HEK293 (cell line): ENCODE measurements around the gene HDHD2.

ENCODE experiments used
- CTCF ChIA-PET: fragments of 350-600 bp; formaldehyde crosslinking; extraction: SDS; loops from one replicate; lab custom pipeline; 2021; ENCODE audit warnings: antibody characterized with exemption; lab: Yijun Ruan, JAX
- POLR2A ChIA-PET: fragments of 300-600 bp; formaldehyde crosslinking; extraction: SDS; loops from one replicate; lab custom pipeline; 2020; ENCODE audit warnings: antibody characterized with exemption, inconsistent platforms; lab: Yijun Ruan, JAX
- H3K27ac ChIP-seq: fragments of 200-500 bp; sonication (Bioruptor generic); 2 replicates; pipeline ENCODE4 v1.5.1; 2014; ENCODE audit warnings: low read depth, low read length, control low read depth, inconsistent platforms; ENCODE audit errors: extremely low read depth
- H3K36me3 ChIP-seq, 2 experiments: fragments of 200-500 bp in 1 of 2; sonication (Bioruptor generic) in 1 of 2; 1 replicate in 1 of 2; 2 replicates in 1 of 2; pipeline ENCODE4 v1.5.1; 2014 to 2017; ENCODE audit warnings: inconsistent platforms in 2 of 2, low read length in 2 of 2; ENCODE audit not compliant: control insufficient read depth in 2 of 2, insufficient read depth in 1 of 2
- H3K4me1 ChIP-seq: fragments of 200-500 bp; sonication (Bioruptor generic); 2 replicates; pipeline ENCODE4 v1.5.1; 2014; ENCODE audit warnings: mild to moderate bottlenecking, low read length, inconsistent platforms; ENCODE audit not compliant: control insufficient read depth, insufficient read depth
- H3K4me3 ChIP-seq: 2 replicates; pipeline ENCODE4 v1.5.1; 2011; ENCODE audit warnings: low read depth, mild to moderate bottlenecking, control low read depth, low read length, moderate library complexity
- H3K9me3 ChIP-seq: fragments of 200-500 bp; sonication (Bioruptor generic); 2 replicates; pipeline ENCODE4 v1.5.1; 2014; ENCODE audit warnings: low read depth, low read length, inconsistent platforms; ENCODE audit not compliant: control insufficient read depth, insufficient read depth
- BCL11B ChIP-seq: fragments of 450-650 bp; formaldehyde crosslinking; IDR thresholded peaks from 2 replicates; pipeline ENCODE4 v1.5.1; 2016; ENCODE audit warnings: low read depth, missing biosample characterization, missing genetic modification characterization
- HIC1 ChIP-seq: fragments of 450-650 bp; formaldehyde crosslinking; IDR thresholded peaks from 2 replicates; pipeline ENCODE4 v1.5.1; 2016; ENCODE audit warnings: missing biosample characterization, missing genetic modification characterization
- KLF17 ChIP-seq: fragments of 450-650 bp; formaldehyde crosslinking; IDR thresholded peaks from 2 replicates; pipeline ENCODE4 v1.5.1; 2016; ENCODE audit warnings: missing biosample characterization, missing genetic modification characterization
- SCRT2 ChIP-seq: fragments of 450-650 bp; formaldehyde crosslinking; IDR thresholded peaks from 2 replicates; pipeline ENCODE4 v1.5.1; 2016; ENCODE audit warnings: missing biosample characterization, missing genetic modification characterization
- WT1 ChIP-seq: fragments of 450-650 bp; formaldehyde crosslinking; IDR thresholded peaks from 2 replicates; pipeline ENCODE4 v1.5.1; 2016; ENCODE audit warnings: missing biosample characterization, missing genetic modification characterization
- ZBTB17 ChIP-seq: fragments of 450-650 bp; formaldehyde crosslinking; IDR thresholded peaks from 2 replicates; pipeline ENCODE4 v1.5.1; 2016; ENCODE audit warnings: missing biosample characterization, missing genetic modification characterization
- ZBTB20 ChIP-seq: fragments of 450-650 bp; formaldehyde crosslinking; IDR thresholded peaks from 2 replicates; pipeline ENCODE4 v1.5.1; 2016; ENCODE audit warnings: missing biosample characterization, missing genetic modification characterization
- ZBTB49 ChIP-seq: fragments of 450-650 bp; formaldehyde crosslinking; IDR thresholded peaks from 2 replicates; pipeline ENCODE4 v1.5.1; 2016; ENCODE audit warnings: missing biosample characterization, missing genetic modification characterization, low read depth
- ZNF132 ChIP-seq: fragments of 450-650 bp; formaldehyde crosslinking; IDR thresholded peaks from 2 replicates; pipeline ENCODE4 v1.5.1; 2017; ENCODE audit warnings: missing biosample characterization, missing genetic modification characterization, borderline replicate concordance
- ZNF157 ChIP-seq: fragments of 450-650 bp; formaldehyde crosslinking; IDR thresholded peaks from 2 replicates; pipeline ENCODE4 v1.5.1; 2016; ENCODE audit warnings: missing biosample characterization, missing genetic modification characterization
- ZNF202 ChIP-seq: fragments of 450-650 bp; formaldehyde crosslinking; IDR thresholded peaks from 2 replicates; pipeline ENCODE4 v1.5.1; 2016; ENCODE audit warnings: missing biosample characterization, missing genetic modification characterization, borderline replicate concordance
- ZNF248 ChIP-seq: fragments of 450-650 bp; formaldehyde crosslinking; IDR thresholded peaks from 2 replicates; pipeline ENCODE4 v1.5.1; 2017; ENCODE audit warnings: missing biosample characterization, missing genetic modification characterization
- ZNF266 ChIP-seq: fragments of 450-650 bp; formaldehyde crosslinking; IDR thresholded peaks from 2 replicates; pipeline ENCODE4 v1.5.1; 2016; ENCODE audit warnings: missing biosample characterization, missing genetic modification characterization, low read depth
- ZNF292 ChIP-seq: fragments of 450-650 bp; formaldehyde crosslinking; IDR thresholded peaks from 2 replicates; pipeline ENCODE4 v1.5.1; 2016; ENCODE audit warnings: low read depth, missing biosample characterization, missing genetic modification characterization, borderline replicate concordance
- ZNF341 ChIP-seq: fragments of 450-650 bp; formaldehyde crosslinking; IDR thresholded peaks from 2 replicates; pipeline ENCODE4; 2016; ENCODE audit warnings: low read depth, missing biosample characterization, missing genetic modification characterization
- ZNF433 ChIP-seq: fragments of 450-650 bp; formaldehyde crosslinking; IDR thresholded peaks from 2 replicates; pipeline ENCODE4 v1.5.1; 2016; ENCODE audit warnings: missing biosample characterization, missing genetic modification characterization, low read depth
- ZNF513 ChIP-seq: fragments of 450-650 bp; IDR thresholded peaks from 2 replicates; pipeline ENCODE4 v1.5.1; 2018; ENCODE audit warnings: missing biosample characterization, missing genetic modification characterization
- ZNF514 ChIP-seq: fragments of 450-650 bp; formaldehyde crosslinking; IDR thresholded peaks from 2 replicates; pipeline ENCODE4 v1.5.1; 2016; ENCODE audit warnings: missing biosample characterization, missing genetic modification characterization
- ZNF521 ChIP-seq: fragments of 450-650 bp; formaldehyde crosslinking; IDR thresholded peaks from 2 replicates; pipeline ENCODE4 v1.5.1; 2017; ENCODE audit warnings: missing biosample characterization, mild to moderate bottlenecking, missing genetic modification characterization
- ZNF530 ChIP-seq: fragments of 450-650 bp; formaldehyde crosslinking; IDR thresholded peaks from 2 replicates; pipeline ENCODE4 v1.5.1; 2016; ENCODE audit warnings: low read depth, missing biosample characterization, missing genetic modification characterization
- ZNF560 ChIP-seq: fragments of 450-650 bp; formaldehyde crosslinking; IDR thresholded peaks from 2 replicates; pipeline ENCODE4 v1.5.1; 2017; ENCODE audit warnings: missing biosample characterization, missing genetic modification characterization, borderline replicate concordance
- ZNF571 ChIP-seq: fragments of 450-650 bp; formaldehyde crosslinking; IDR thresholded peaks from 2 replicates; pipeline ENCODE4 v1.5.0; 2017; ENCODE audit warnings: missing biosample characterization, missing genetic modification characterization
- ZNF596 ChIP-seq: fragments of 450-650 bp; IDR thresholded peaks from 2 replicates; pipeline ENCODE4 v1.5.0; 2018; ENCODE audit warnings: missing biosample characterization, mild to moderate bottlenecking, missing genetic modification characterization, moderate library complexity
- ZNF610 ChIP-seq: fragments of 450-650 bp; formaldehyde crosslinking; IDR thresholded peaks from 2 replicates; pipeline ENCODE4 v1.5.1; 2016; ENCODE audit warnings: missing biosample characterization, missing genetic modification characterization, borderline replicate concordance
- ZNF624 ChIP-seq: fragments of 450-650 bp; formaldehyde crosslinking; IDR thresholded peaks from 2 replicates; pipeline ENCODE4 v1.5.1; 2017; ENCODE audit warnings: missing biosample characterization, missing genetic modification characterization
- ZNF664 ChIP-seq: fragments of 450-650 bp; formaldehyde crosslinking; IDR thresholded peaks from 2 replicates; pipeline ENCODE4 v1.5.1; 2016; ENCODE audit warnings: missing biosample characterization, missing genetic modification characterization
- ZNF747 ChIP-seq: fragments of 450-650 bp; formaldehyde crosslinking; IDR thresholded peaks from 2 replicates; pipeline ENCODE4 v1.5.1; 2016; ENCODE audit warnings: missing biosample characterization, missing genetic modification characterization
- ZNF785 ChIP-seq: fragments of 450-650 bp; formaldehyde crosslinking; IDR thresholded peaks from 2 replicates; pipeline ENCODE4 v1.5.1; 2016; ENCODE audit warnings: missing biosample characterization, missing genetic modification characterization
- ZNF837 ChIP-seq: fragments of 450-650 bp; formaldehyde crosslinking; IDR thresholded peaks from 2 replicates; pipeline ENCODE4 v1.5.1; 2016; ENCODE audit warnings: missing biosample characterization, missing genetic modification characterization
- TF ChIP-seq, protein P1 (sequence below): fragments of 450-650 bp; formaldehyde crosslinking; IDR thresholded peaks from 2 replicates; pipeline ENCODE4 v1.5.1; 2016; ENCODE audit warnings: missing biosample characterization, missing genetic modification characterization

HDHD2 gene

DNA sequence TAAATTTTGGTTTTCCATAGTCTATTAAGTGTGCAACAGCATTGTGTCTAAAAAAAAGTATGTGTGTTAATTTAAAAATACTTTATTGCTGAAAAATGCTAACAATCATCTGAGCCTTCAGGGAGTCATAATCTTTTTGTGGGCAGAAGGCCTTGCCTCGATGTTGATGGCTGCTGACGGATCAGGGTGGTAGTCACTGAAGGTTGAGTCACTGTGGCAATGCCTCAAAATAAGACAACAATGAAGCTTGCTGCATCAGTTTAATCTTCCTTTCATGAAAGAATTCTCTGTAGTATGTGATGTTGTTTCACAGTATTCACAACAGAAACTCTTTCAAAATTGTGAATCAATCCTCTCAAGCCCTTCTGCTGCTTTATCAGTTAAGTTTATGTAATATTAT, 31.3 kb downstream of the HDHD2 start:
- CTCF ChIA-PET, result interaction anchor here (1.4 to 1.5 kb wide), 2 partner anchors 86 to 636 kb away, joined by 3 to 7 read pairs; no protein-coding TSS in a partner anchor
- Histone ChIP-seq H3K27ac (no peak overlapping the region), H3K4me3 (no peak overlapping the region)
- TF ChIP-seq ZNF514 (tag by site-specific recombination), result no peak
- TF ChIP-seq ZNF747 (tag by site-specific recombination), result no peak
- TF ChIP-seq ZNF521 (tag by site-specific recombination), result no peak
- no peak for TF ChIP-seq ZNF433 (tag by site-specific recombination)
- no peak for TF ChIP-seq ZNF132
- no peak for TF ChIP-seq BCL11B (tag by site-specific recombination)
- TF ChIP-seq KLF17, result no peak
- TF ChIP-seq ZNF560 (tag by site-specific recombination), result no peak
- no peak for TF ChIP-seq ZNF596
- no peak for TF ChIP-seq ZBTB17 (tag by site-specific recombination)
- TF ChIP-seq ZNF837 (tag by site-specific recombination), result no peak
- no peak for TF ChIP-seq ZNF248 (tag by site-specific recombination)
- no peak for TF ChIP-seq ZBTB20 (tag by site-specific recombination)
- no peak for TF ChIP-seq ZNF266 (tag by site-specific recombination)
- no peak for TF ChIP-seq ZNF341 (tag by site-specific recombination)
- TF ChIP-seq ZNF571 (tag by site-specific recombination), result no peak
- TF ChIP-seq ZBTB49, result no peak
- TF ChIP-seq, protein P1, sequence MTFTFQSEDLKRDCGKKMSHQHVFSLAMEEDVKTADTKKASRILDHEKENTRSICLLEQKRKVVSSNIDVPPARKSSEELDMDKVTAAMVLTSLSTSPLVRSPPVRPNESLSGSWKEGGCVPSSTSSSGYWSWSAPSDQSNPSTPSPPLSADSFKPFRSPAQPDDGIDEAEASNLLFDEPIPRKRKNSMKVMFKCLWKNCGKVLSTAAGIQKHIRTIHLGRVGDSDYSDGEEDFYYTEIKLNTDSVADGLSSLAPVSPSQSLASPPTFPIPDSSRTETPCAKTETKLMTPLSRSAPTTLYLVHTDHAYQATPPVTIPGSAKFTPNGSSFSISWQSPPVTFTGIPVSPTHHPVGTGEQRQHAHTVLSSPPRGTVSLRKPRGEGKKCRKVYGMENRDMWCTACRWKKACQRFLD, result no peak
- TF ChIP-seq ZNF624 (tag by site-specific recombination), result no peak
- no peak for TF ChIP-seq ZNF664 (tag by site-specific recombination)
- TF ChIP-seq, all 188 proteins: peak for 0
- POLR2A ChIA-PET, result no interaction called here
- peaks cover 12 to 14% of the 10 kb centered on the region in 2 experiments for H3K36me3 ChIP-seq
- no peaks in the 10 kb centered on the region for H3K9me3 ChIP-seq
- no peaks in the 10 kb centered on the region for H3K4me1 ChIP-seq

GRCh38 chr18:47115205-47115604, 35.1 kb downstream of the HDHD2 start:
- CTCF ChIA-PET, result interaction anchor here (0.7 to 6.6 kb wide), 4 partner anchors 16 to 313 kb away, joined by 3 to 28 read pairs (median 4); no protein-coding TSS in a partner anchor
- Histone ChIP-seq H3K36me3 (peaks cover 11 to 42% of the 10 kb centered on the region in 2 experiments; a peak in 2 of 3 replicates), H3K4me1 (no peaks in the 10 kb centered on the region), H3K9me3 (no peaks in the 10 kb centered on the region), H3K4me3 (no peak overlapping the region), H3K27ac (no peak overlapping the region)
- POLR2A ChIA-PET, result no interaction called here
- no peak for TF ChIP-seq HIC1
- TF ChIP-seq ZNF785 (tag by site-specific recombination), result no peak
- no peak for TF ChIP-seq ZNF292
- no peak for TF ChIP-seq ZNF610
- TF ChIP-seq ZNF513, result no peak
- no peak for TF ChIP-seq SCRT2 (tag by site-specific recombination)
- no peak for TF ChIP-seq ZNF202 (tag by site-specific recombination)
- TF ChIP-seq ZNF157, result no peak
- no peak for TF ChIP-seq WT1
- no peak for TF ChIP-seq ZNF530 (tag by site-specific recombination)
